Natural killer cell (primary cell): Measurements from ENCODE around the gene TMPRSS6. TPM values are rescaled to one million over a fixed set of nuclear protein-coding genes. Genes with fewer than 3 reads are reported as not detected.
A peak's percentile ranks its signal among the peaks of the same experiment; 100 is the strongest.

ENCODE experiments used
- ATAC-seq, 3 donors: fragments of 150-1000 bp in 2 of 3; fragments of 200-7000 bp in 1 of 3; cut with Tn5 transposase; 1 replicate in 1 of 3; 2 replicates in 2 of 3; pipeline ENCODE4 v1.10.0; 2021; ENCODE audit warnings: mild to moderate bottlenecking in 2 of 3, moderate library complexity in 2 of 3
- DNase-seq, 2 donors: peaks; one replicate each; pipeline versions ENCODE4 v3.0.0 to v3.0.0-alpha.2; 2013 to 2021; ENCODE audit warnings: mixed read lengths in 1 of 2
- H3K27ac ChIP-seq: one replicate; pipeline ENCODE4 v1.5.1; 2013; ENCODE audit warnings: mild to moderate bottlenecking, low read length
- H3K27me3 ChIP-seq: one replicate; pipeline ENCODE4 v1.6.1; 2013; ENCODE audit warnings: low read length; ENCODE audit not compliant: control insufficient read depth, insufficient read depth
- H3K36me3 ChIP-seq: one replicate; pipeline ENCODE4 v1.6.1; 2013; ENCODE audit warnings: low read length; ENCODE audit not compliant: control insufficient read depth, insufficient read depth
- H3K4me1 ChIP-seq: one replicate; pipeline ENCODE4 v1.6.1; 2013; ENCODE audit warnings: low read length; ENCODE audit not compliant: control insufficient read depth, insufficient read depth
- H3K4me3 ChIP-seq: one replicate; pipeline ENCODE4 v1.5.1; 2013; ENCODE audit warnings: low read length
- H3K9me3 ChIP-seq: one replicate; pipeline ENCODE4 v1.6.1; 2013; ENCODE audit warnings: low read length; ENCODE audit not compliant: control insufficient read depth, insufficient read depth
- H3K27ac Mint-ChIP-seq, 2 donors: one replicate each; pipeline ENCODE4 v1.8.0; 2022; ENCODE audit warnings: mild to moderate bottlenecking in 2 of 2, mixed read lengths in 2 of 2, moderate library complexity in 1 of 2
- H3K27me3 Mint-ChIP-seq, 2 donors: one replicate each; pipeline ENCODE4 v1.8.0; 2022; ENCODE audit warnings: low read depth in 2 of 2, mixed read lengths in 2 of 2
- H3K36me3 Mint-ChIP-seq: one replicate; pipeline ENCODE4 v1.8.0; 2022; ENCODE audit warnings: mixed read lengths
- H3K4me1 Mint-ChIP-seq, 2 donors: one replicate each; pipeline ENCODE4 v1.8.0; 2022; ENCODE audit warnings: mixed read lengths in 2 of 2
- H3K4me3 Mint-ChIP-seq: one replicate; pipeline ENCODE4 v1.8.0; 2022; ENCODE audit warnings: mild to moderate bottlenecking, moderate library complexity, mixed read lengths
- H3K9me3 Mint-ChIP-seq, 2 donors: one replicate each; pipeline ENCODE4 v1.8.0; 2022; ENCODE audit warnings: mixed read lengths in 2 of 2
- CTCF ChIP-seq: fragments of 200-600 bp; IDR thresholded peaks from one replicate; pipeline ENCODE4 v1.8.0; 2022; ENCODE audit warnings: antibody characterized with exemption
- WGBS: methylation state at CpG from one replicate; pipeline ENCODE4 v1.1.7; 2013; ENCODE audit warnings: missing lambda C conversion rate; ENCODE audit not compliant: insufficient coverage; 5-methylcytosine and 5-hydroxymethylcytosine counted together
- intact Hi-C: fragments of 100-400 bp; cut with micrococcal nuclease; formaldehyde crosslinking; loops from one replicate; pipeline ENCODE4 v1.14.2; 2022
- total RNA-seq, 4 donors: library from RNA; stranded (reverse); fragments of 120-200 nt in 1 of 4; gene quantifications; one replicate each; pipeline versions ENCODE4 v1.2.3 to v1.2.4, GENCODE V29; 2013 to 2022

The TMPRSS6 gene
- total RNA-seq, 3 donors from 2014 or later (not counting 1 experiment from before 2014, with no cell fraction given), result 1.1 to 4.7 (median 3.4) TPM

DNA sequence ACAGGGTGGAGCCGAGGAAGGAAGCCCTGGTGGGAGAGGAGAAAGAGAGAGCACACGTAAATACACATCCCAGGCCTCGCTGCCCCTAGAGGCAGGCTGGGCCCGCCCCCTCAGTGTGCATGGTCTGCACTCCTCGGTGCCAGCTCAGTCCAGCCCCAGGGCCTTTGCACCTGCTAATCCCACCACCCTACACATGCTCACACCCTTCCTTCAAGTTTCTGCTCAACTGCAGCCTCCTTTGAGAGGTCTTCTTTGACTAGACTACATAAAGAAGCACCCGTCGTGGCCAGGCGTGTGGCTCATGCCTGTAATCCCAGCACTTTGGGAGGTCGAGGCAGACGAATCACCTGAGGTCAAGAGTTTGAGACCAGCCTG lies 34.7 kb upstream of the TMPRSS6 start:
- peaks cover 86% of the 10 kb centered on the region for H3K36me3 ChIP-seq
- H3K4me3 Mint-ChIP-seq, result peak overlapping the region; percentile 99
- H3K9me3 ChIP-seq, result no peaks in the 10 kb centered on the region
- intact Hi-C loops, result no loop called here
- peak overlapping the region; percentile 92 for H3K4me3 ChIP-seq
- H3K4me1 ChIP-seq, result peaks cover 88% of the 10 kb centered on the region
- ATAC-seq (no peak), DNase-seq (no peak)
- WGBS, result 62% methylated on average over 10 of the region's 10 CpGs
- H3K27me3 ChIP-seq, result no peaks in the 10 kb centered on the region
- peak overlapping the region; percentile 95 to 99 for H3K27ac Mint-ChIP-seq
- TF ChIP-seq CTCF, result no peak
- peaks cover 15% of the 10 kb centered on the region for H3K36me3 Mint-ChIP-seq
- no peaks in the 10 kb centered on the region for H3K9me3 Mint-ChIP-seq
- H3K27me3 Mint-ChIP-seq, result no peaks in the 10 kb centered on the region
- peaks cover 72 to 99% of the 10 kb centered on the region in 2 donors for H3K4me1 Mint-ChIP-seq
- peak overlapping the region; percentile 66 for H3K27ac ChIP-seq

- intact Hi-C loops, result no loop called here
- no peak for TF ChIP-seq CTCF
- Mint-ChIP-seq H3K27me3 (no peaks in the 10 kb centered on the region), H3K4me3 (peak overlapping the region; percentile 99), H3K4me1 (peaks cover 79 to 99% of the 10 kb centered on the region in 2 donors), H3K9me3 (no peaks in the 10 kb centered on the region), H3K36me3 (peaks cover 28% of the 10 kb centered on the region), H3K27ac (peak overlapping the region; percentile 95 to 99)
- Histone ChIP-seq H3K27ac (peak overlapping the region; percentile 66), H3K9me3 (no peaks in the 10 kb centered on the region), H3K4me1 (peaks cover 99% of the 10 kb centered on the region), H3K4me3 (no peak overlapping the region), H3K36me3 (peaks cover 92% of the 10 kb centered on the region), H3K27me3 (no peaks in the 10 kb centered on the region)
- WGBS, result 59% methylated on average over 6 of the region's 6 CpGs
- ATAC-seq, result no peak
- DNase-seq, result no peak
These were observed 32.5 kb upstream of the TMPRSS6 start for GRCh38 chr22:37141971-37142370.

DNA sequence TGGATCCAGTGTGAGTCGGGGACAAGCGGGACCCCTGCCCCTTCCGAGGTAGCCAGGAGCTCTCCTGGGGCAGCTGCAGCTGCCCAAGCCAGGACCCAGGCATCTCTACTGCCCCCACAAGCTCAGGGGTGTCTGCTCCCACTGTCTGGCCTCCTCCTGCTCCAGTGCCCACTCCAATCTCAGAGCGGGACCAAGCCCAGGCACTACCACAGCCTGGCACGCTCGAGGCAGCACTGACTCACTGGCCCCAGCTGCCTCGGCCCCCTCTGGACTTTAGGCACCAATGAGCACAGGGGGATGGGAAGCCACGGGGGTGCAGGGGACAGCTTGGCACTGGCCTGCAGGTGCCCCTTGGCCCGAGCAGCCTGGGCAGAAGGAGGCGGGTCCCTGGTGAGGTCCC lies 32.0 kb upstream of the TMPRSS6 start:
- Histone ChIP-seq H3K9me3 (no peaks in the 10 kb centered on the region), H3K27me3 (no peaks in the 10 kb centered on the region), H3K4me1 (peaks cover 99% of the 10 kb centered on the region), H3K4me3 (no peak overlapping the region), H3K27ac (peak overlapping the region; percentile 66), H3K36me3 (peaks cover 92% of the 10 kb centered on the region)
- TF ChIP-seq CTCF, result no peak
- 75% methylated on average over 10 of the region's 10 CpGs for WGBS
- Mint-ChIP-seq H3K4me1 (peaks cover 79 to 99% of the 10 kb centered on the region in 2 donors), H3K4me3 (peak overlapping the region; percentile 65), H3K9me3 (no peaks in the 10 kb centered on the region), H3K36me3 (peaks cover 29% of the 10 kb centered on the region), H3K27me3 (no peaks in the 10 kb centered on the region), H3K27ac (peak overlapping the region; percentile 95 to 99)
- intact Hi-C loops, result no loop called here
- no peak for DNase-seq
- no peak for ATAC-seq

GRCh38 chr22:37140686-37141323 lies 31.3 kb upstream of the TMPRSS6 start:
- peaks cover 73 to 99% of the 10 kb centered on the region in 2 donors for H3K4me1 Mint-ChIP-seq
- WGBS, result 74% methylated on average over 16 of the region's 16 CpGs

More at GRCh38 chr22:37140686-37141323, 31.3 kb upstream of the TMPRSS6 start:
- TF ChIP-seq CTCF, result no peak
- H3K27ac ChIP-seq, result no peak overlapping the region
- intact Hi-C loops, result no loop called here
- H3K4me1 ChIP-seq, result peaks cover 99% of the 10 kb centered on the region
- Mint-ChIP-seq H3K27me3 (no peaks in the 10 kb centered on the region), H3K4me3 (peak overlapping the region; percentile 77), H3K36me3 (peaks cover 23% of the 10 kb centered on the region), H3K9me3 (no peaks in the 10 kb centered on the region), H3K27ac (peak overlapping the region; percentile 95 to 99)
- ATAC-seq (no peak), DNase-seq (no peak)
- H3K9me3 ChIP-seq, result no peaks in the 10 kb centered on the region
- peaks cover 92% of the 10 kb centered on the region for H3K36me3 ChIP-seq
- no peak overlapping the region for H3K4me3 ChIP-seq
- no peaks in the 10 kb centered on the region for H3K27me3 ChIP-seq
